HG03439 (cell line): ENCODE measurements around the gene CYRIA.

ENCODE experiments used
- ATAC-seq: cut with Tn5 transposase; IDR thresholded peaks from one replicate; pipeline ENCODE4 v1.9.1; 2021; ENCODE audit warnings: mild to moderate bottlenecking, moderate library complexity; ENCODE audit not compliant: unreplicated experiment

The CYRIA gene

GRCh38 chr2:16665748-16666448 lies at the start of gene CYRIA:
TSS of gene CYRIA (minus strand) at chr2:16665834. CDS start at chr2:16588119, 77,715 bp downstream.
- ATAC-seq: peak; percentile 56

GRCh38 chr2:16713011-16713423 lies 47.4 kb upstream of the CYRIA start:
- peak; percentile 92 for ATAC-seq

- no peak for ATAC-seq
Observed at GRCh38 chr2:16709769-16710168, 44.1 kb upstream of the CYRIA start.

DNA sequence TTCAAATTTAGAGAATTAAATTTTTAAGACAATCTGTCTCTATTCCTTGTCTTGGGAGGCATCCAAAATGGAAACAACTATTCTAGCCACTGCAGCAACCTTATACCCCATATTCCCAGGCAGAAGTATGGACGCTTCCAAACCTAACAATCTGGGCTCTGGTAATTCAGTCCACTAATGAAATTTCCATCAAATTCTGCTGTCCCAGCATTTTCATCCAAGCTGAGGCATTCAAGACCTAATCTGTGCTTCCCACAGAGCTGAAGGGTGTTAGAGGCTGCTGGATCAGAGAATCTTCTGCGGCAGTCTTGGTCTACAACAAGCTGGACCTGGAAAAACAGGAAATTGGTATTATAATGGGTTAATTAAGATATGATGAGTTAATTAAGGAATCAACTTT lies 42.5 kb upstream of the CYRIA start:
- ATAC-seq: no peak

DNA sequence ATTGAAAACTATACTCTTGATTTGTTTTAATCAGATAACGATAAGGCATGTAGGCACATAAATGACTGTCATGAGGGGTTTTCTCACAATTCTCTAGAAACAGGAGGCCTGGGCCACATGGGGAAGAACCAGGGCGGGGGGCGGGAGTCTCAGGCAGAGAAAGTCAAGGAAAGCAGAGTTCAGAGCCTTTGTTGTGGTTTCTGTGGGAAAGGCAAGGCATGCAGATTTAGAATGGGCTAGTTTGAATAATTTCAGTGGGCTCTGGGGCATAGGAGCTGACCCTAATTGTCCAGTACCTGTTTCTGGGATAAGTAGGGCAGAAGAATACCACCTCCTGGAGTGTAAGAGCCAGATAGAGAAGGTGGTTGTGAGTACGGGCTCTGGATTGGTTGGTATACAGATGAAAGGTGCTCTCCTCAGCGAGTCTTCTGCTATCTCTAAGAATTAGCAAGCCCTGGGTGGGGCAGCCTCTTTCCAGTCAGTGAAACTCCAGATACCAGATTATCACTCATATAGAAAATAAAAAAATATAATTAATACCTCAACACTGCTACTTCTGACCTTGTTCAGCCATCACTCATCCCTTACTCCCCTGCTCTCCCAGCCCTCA lies 41.5 kb upstream of the CYRIA start:
- ATAC-seq: no peak

- ATAC-seq: no peak
Observed at GRCh38 chr2:16700551-16701259, 35.1 kb upstream of the CYRIA start.

- no peak for ATAC-seq
Observed at GRCh38 chr2:16693854-16694253, 28.2 kb upstream of the CYRIA start.

GRCh38 chr2:16691261-16691660 lies 25.6 kb upstream of the CYRIA start:
- ATAC-seq: no peak

- peak; percentile 53 for ATAC-seq
Observed at GRCh38 chr2:16687955-16688354, 22.3 kb upstream of the CYRIA start.

- ATAC-seq: no peak
Observed at GRCh38 chr2:16687222-16687621, 21.6 kb upstream of the CYRIA start.

GRCh38 chr2:16686641-16687040 lies 21.0 kb upstream of the CYRIA start:
- no peak for ATAC-seq

DNA sequence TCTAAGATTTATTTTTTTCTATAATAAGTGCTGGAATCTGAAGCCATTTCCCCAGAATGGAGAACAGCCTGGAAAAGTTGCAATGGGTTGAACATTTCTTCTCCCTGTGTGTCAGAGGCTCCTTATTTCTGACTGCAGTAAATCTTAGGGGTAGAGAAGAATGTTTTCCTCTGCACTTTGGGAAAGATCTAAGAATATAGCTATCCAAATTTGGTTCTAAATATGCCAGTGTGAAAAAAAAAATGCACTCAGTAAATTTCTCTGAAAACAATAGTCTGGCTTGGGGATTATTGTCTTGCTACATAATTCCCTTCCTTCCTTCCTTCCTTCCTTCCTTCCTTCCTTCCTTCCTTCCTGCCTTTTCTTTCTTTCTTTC lies 19.7 kb upstream of the CYRIA start:
- ATAC-seq: no peak

GRCh38 chr2:16684676-16685339 lies 19.2 kb upstream of the CYRIA start:
- ATAC-seq: no peak

DNA sequence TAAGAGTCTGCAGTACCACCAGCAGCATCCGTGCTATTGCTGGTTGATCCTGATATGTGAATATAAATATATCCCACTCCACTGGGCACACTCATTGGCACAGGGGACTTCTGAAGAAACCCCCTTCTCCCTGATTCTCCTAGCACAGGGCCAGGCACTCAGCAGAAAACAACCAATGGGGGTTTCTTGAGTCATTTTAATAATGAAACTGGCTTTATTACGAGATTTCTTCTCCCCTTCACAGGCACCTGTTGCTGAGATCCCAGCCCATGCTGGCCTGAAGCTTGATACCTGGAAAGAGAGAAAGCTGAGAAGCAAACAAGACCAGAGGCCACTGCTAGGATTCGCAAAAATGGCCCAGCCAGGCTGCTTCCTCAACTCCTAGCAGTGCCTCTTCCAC lies 17.9 kb upstream of the CYRIA start:
- no peak for ATAC-seq

DNA sequence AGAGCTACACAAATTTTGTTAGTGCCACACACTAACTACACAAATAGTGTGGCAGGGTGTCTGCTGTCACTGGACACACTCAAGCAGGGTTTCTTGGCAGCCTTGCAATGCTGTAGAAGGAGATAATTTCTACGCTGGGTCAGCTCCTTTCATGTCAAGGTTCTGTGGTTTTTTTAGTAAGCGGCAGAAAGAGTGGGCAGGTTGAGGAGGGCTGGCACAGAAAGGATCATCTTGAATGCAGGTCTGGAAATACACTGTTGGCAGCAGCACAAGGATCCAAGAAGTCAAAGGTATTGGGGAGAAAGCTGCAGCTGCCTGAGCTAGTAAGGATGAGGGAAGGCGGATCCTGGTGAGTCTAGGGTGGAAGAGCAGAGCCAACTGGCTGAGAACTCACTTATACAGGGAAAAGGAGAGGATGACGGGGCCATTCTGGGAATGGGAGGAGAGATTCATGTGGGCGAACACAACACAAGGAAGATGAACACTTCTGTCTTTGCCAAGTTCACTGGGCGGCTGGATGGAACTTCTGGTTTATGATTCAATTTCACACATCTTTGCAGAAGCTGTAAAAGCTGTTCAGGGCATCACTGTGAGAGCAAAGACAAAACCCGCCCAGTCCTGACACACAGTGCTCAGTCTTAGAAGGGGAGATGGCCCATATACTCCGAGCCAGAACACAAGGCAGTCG lies 16.9 kb upstream of the CYRIA start:
- ATAC-seq: no peak

DNA sequence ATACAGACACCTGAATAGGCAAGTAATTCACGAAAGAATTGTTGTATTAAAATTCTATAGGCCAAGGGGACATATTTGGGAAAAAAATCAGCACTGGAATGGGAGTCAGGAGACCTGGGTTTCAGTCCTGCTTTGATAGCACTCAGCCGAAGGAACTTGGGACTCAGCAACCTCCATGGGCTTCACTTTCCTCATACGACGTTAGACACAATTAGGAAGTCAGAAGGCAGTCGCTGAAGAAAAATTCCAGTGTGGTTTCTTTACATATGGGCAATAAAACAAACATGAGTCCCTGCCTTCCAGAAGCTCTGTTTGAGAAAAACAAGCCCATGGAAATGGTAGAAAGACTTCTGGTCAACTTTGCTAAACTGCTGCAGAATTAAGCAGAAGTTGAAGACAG lies 15.1 kb upstream of the CYRIA start:
- ATAC-seq: no peak

DNA sequence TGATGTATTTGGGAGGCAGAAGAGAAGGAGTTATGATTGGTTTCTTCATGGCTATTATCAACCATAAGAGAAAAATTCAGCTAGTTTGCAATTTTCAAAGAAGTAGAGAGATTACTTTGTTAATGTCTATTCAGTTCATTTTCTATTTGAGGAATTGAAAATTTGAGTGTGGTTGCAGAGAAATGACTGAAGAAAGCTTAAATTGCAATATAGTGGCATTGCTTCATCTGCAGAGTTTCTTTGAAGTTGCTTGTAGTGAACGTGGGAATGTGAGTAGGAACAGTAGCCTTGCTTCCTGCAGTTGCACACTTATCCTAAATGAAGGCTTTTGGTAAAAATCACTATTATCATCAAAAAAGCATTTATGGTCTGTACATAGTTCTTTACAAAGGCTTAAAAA lies 14.7 kb upstream of the CYRIA start:
- ATAC-seq: no peak

- no peak for ATAC-seq
Observed at GRCh38 chr2:16678964-16679363, 13.3 kb upstream of the CYRIA start.

- no peak for ATAC-seq
Observed at GRCh38 chr2:16677875-16678274, 12.2 kb upstream of the CYRIA start.

DNA sequence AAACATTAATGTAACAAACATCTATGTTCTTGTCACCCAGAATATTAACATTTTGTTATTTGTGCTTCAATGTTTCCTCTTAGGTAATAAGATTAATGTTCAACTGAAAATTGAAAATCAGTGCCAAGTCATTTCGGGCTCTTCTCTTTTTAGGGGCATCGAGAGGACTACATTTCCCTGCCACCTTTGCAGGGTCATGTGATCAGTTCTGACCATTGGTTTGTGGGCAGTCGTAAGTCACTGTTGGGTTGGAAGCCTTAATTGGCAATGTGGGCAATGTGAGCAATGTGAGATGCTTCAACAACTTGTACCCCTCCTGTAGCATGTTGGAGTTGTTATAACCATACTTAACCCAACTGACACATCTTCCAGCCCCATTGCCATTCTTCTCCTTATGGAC lies 10.1 kb upstream of the CYRIA start:
- ATAC-seq: no peak

GRCh38 chr2:16674154-16674553 lies 8.5 kb upstream of the CYRIA start:
- no peak for ATAC-seq
